HG03342 (cell line): ENCODE results near the gene SLAMF7.

ENCODE experiments used
- ATAC-seq: cut with Tn5 transposase; IDR thresholded peaks from one replicate; pipeline ENCODE4 v1.9.1; 2021; ENCODE audit warnings: mild to moderate bottlenecking, moderate library complexity; ENCODE audit not compliant: unreplicated experiment

The SLAMF7 gene

GRCh38 chr1:160744852-160745520 lies 5.9 kb downstream of the SLAMF7 start:
- no peak for ATAC-seq

GRCh38 chr1:160745551-160745950 lies 6.5 kb downstream of the SLAMF7 start:
- no peak for ATAC-seq

GRCh38 chr1:160746836-160747500 lies 7.9 kb downstream of the SLAMF7 start:
- no peak for ATAC-seq

GRCh38 chr1:160747717-160748116 lies 8.7 kb downstream of the SLAMF7 start:
- ATAC-seq = no peak

GRCh38 chr1:160748181-160748877 lies 9.3 kb downstream of the SLAMF7 start:
- ATAC-seq = no peak

- ATAC-seq = no peak
Observed at GRCh38 chr1:160748878-160749269, 9.8 kb downstream of the SLAMF7 start.

GRCh38 chr1:160750608-160751007 lies 11.6 kb downstream of the SLAMF7 start:
- ATAC-seq = no peak

GRCh38 chr1:160752406-160752805 lies 13.4 kb downstream of the SLAMF7 start:
- ATAC-seq = no peak

- no peak for ATAC-seq
Observed at GRCh38 chr1:160752924-160753323, 13.9 kb downstream of the SLAMF7 start.

- no peak for ATAC-seq
Observed at GRCh38 chr1:160753594-160753993, 14.5 kb downstream of the SLAMF7 start.

- no peak for ATAC-seq
Observed at GRCh38 chr1:160755461-160755860, 16.4 kb downstream of the SLAMF7 start.

- ATAC-seq = peak; percentile 43
Observed at GRCh38 chr1:160755911-160756848, 17.1 kb downstream of the SLAMF7 start.

GRCh38 chr1:160756849-160757201 lies 17.8 kb downstream of the SLAMF7 start:
- ATAC-seq = peak; percentile 8

GRCh38 chr1:160758521-160758920 lies 19.5 kb downstream of the SLAMF7 start:
- no peak for ATAC-seq

GRCh38 chr1:160759740-160760139 lies 20.7 kb downstream of the SLAMF7 start:
- ATAC-seq = no peak

GRCh38 chr1:160761046-160761445 lies 22.0 kb downstream of the SLAMF7 start:
- ATAC-seq = no peak

GRCh38 chr1:160761886-160762285 lies 22.8 kb downstream of the SLAMF7 start:
- ATAC-seq = no peak

- ATAC-seq = no peak
Observed at GRCh38 chr1:160763993-160764392, 24.9 kb downstream of the SLAMF7 start.

- peak; percentile 50 for ATAC-seq
Observed at GRCh38 chr1:160767395-160768294, 28.6 kb downstream of the SLAMF7 start.

- peak; percentile 89 for ATAC-seq
Observed at GRCh38 chr1:160768295-160768657, 29.2 kb downstream of the SLAMF7 start.
